GM23248 (cell line): Measurements from ENCODE around the gene PERP.

Experiments used
- EZH2 ChIP-seq: fragments of 200-600 bp; sonication (generic); IDR thresholded peaks from 2 replicates; pipeline ENCODE4 v1.6.1; 2018; ENCODE audit warnings: antibody characterized with exemption, mild to moderate bottlenecking; ENCODE audit not compliant: insufficient read depth, poor library complexity, severe bottlenecking
- EZH2phosphoT487 ChIP-seq: fragments of 200-600 bp; sonication (generic); IDR thresholded peaks from 2 replicates; pipeline ENCODE4 v1.6.1; 2018; ENCODE audit warnings: antibody characterized with exemption, moderate library complexity, mild to moderate bottlenecking, low read depth; ENCODE audit not compliant: insufficient read depth

GRCh38 chr6:138129190-138129589, 22.0 kb upstream of the PERP start:
- TF ChIP-seq EZH2 (no peak), EZH2phosphoT487 (no peak)
